SK-N-SH (cell line): ENCODE data around the gene ROBO1. TPM values are rescaled to one million over a fixed set of nuclear protein-coding genes. Genes with fewer than 3 reads are reported as not detected.

Source experiments
- CTCF ChIA-PET: fragments of 300-600, 350-600 bp; formaldehyde crosslinking; extraction: SDS; loops from one replicate; lab custom pipeline; 2021; lab: Yijun Ruan, JAX
- POLR2A ChIA-PET: fragments of 350-600 bp; sonication (Branson Sonifier 250); formaldehyde crosslinking; extraction: SDS; loops from one replicate; lab custom pipeline; 2020; ENCODE audit warnings: antibody characterized with exemption, inconsistent platforms; lab: Yijun Ruan, JAX
- DNase-seq: peaks from one replicate; pipeline ENCODE4 v3.0.0; 2012
- H2AFZ ChIP-seq: fragments of 200-600 bp; sonication (generic); 2 replicates; pipeline ENCODE4 v1.8.1; 2016; ENCODE audit warnings: antibody characterized with exemption, mild to moderate bottlenecking, low read depth
- H3F3A ChIP-seq: fragments of 200-600 bp; sonication (generic); replicated peaks from 2 replicates; pipeline ENCODE3; 2016; ENCODE audit warnings: antibody characterized with exemption, mild to moderate bottlenecking; ENCODE audit not compliant: insufficient read depth
- H3K27ac ChIP-seq, 2 experiments: fragments of 200-500 bp in 1 of 2; fragments of 200-600 bp in 1 of 2; sonication (Bioruptor generic) in 1 of 2; sonication (generic), shearing (Covaris generic) in 1 of 2; 2 replicates each; pipeline versions ENCODE4 v1.5.1 to v1.6.1; 2014 to 2016; ENCODE audit warnings: low read depth in 2 of 2, inconsistent platforms in 1 of 2, low read length in 1 of 2, mild to moderate bottlenecking in 1 of 2, mixed read lengths in 1 of 2
- H3K27me3 ChIP-seq: fragments of 200-600 bp; sonication (generic), shearing (Covaris generic); 2 replicates; pipeline ENCODE4 v1.6.1; 2016; ENCODE audit warnings: mixed run types; ENCODE audit not compliant: insufficient read depth
- H3K36me3 ChIP-seq, 2 experiments: fragments of 200-500 bp in 1 of 2; fragments of 200-600 bp in 1 of 2; sonication (Bioruptor generic) in 1 of 2; sonication (generic) in 1 of 2; replicated peaks in 1 of 2; 2 replicates each; pipeline versions ENCODE3 to v1.5.1; 2014 to 2016; ENCODE audit warnings: low read length in 1 of 2, mild to moderate bottlenecking in 1 of 2; ENCODE audit not compliant: insufficient read depth in 2 of 2, control insufficient read depth in 1 of 2
- H3K4me1 ChIP-seq, 2 experiments: fragments of 200-500 bp in 1 of 2; fragments of 200-600 bp in 1 of 2; sonication (Bioruptor generic) in 1 of 2; sonication (generic), shearing (Covaris generic) in 1 of 2; 2 replicates each; pipeline versions ENCODE4 v1.5.1 to v1.6.1; 2014 to 2016; ENCODE audit warnings: low read depth in 1 of 2, low read length in 1 of 2, mixed run types in 1 of 2; ENCODE audit not compliant: insufficient read depth in 2 of 2, control insufficient read depth in 1 of 2
- H3K4me2 ChIP-seq: fragments of 200-600 bp; sonication (generic), shearing (Covaris generic); 2 replicates; pipeline ENCODE4 v1.6.1; 2017; ENCODE audit warnings: mixed run types
- H3K4me3 ChIP-seq, 2 experiments: fragments of 200-500 bp in 1 of 2; fragments of 200-600 bp in 1 of 2; sonication (Bioruptor generic) in 1 of 2; sonication (generic), shearing (Covaris generic) in 1 of 2; 2 replicates each; pipeline versions ENCODE4 v1.5.1 to v1.8.1; 2014 to 2016; ENCODE audit warnings: low read depth in 2 of 2, inconsistent platforms in 1 of 2, low read length in 1 of 2, mild to moderate bottlenecking in 1 of 2, mixed read lengths in 1 of 2, moderate library complexity in 1 of 2
- H3K79me2 ChIP-seq: fragments of 200-600 bp; sonication (generic); 2 replicates; pipeline ENCODE4 v1.8.1; 2017; ENCODE audit warnings: mild to moderate bottlenecking; ENCODE audit not compliant: insufficient read depth
- H3K9ac ChIP-seq: fragments of 200-600 bp; sonication (generic); 2 replicates; pipeline ENCODE4 v1.6.1; 2017; ENCODE audit warnings: mixed run types
- H3K9me2 ChIP-seq: fragments of 200-600 bp; sonication (generic); 2 replicates; pipeline ENCODE4 v1.6.1; 2017; ENCODE audit warnings: mixed run types
- H3K9me3 ChIP-seq: fragments of 200-600 bp; sonication (generic); 2 replicates; pipeline ENCODE4 v1.6.1; 2017; ENCODE audit warnings: mixed run types, mild to moderate bottlenecking, moderate library complexity
- H4K20me1 ChIP-seq: fragments of 200-600 bp; sonication (generic); 2 replicates; pipeline ENCODE4 v1.6.1; 2017; ENCODE audit warnings: mild to moderate bottlenecking, mixed run types; ENCODE audit not compliant: insufficient read depth
- ELF1 ChIP-seq: IDR thresholded peaks from 2 replicates; pipeline ENCODE4 v1.4.0; 2012
- FOXJ3 ChIP-seq: sonication (generic); formaldehyde crosslinking; IDR thresholded peaks from 2 replicates; pipeline ENCODE4 v1.5.1; 2020; ENCODE audit warnings: mild to moderate bottlenecking, missing genetic modification reagents
- FOXM1 ChIP-seq: IDR thresholded peaks from 2 replicates; pipeline ENCODE4 v1.4.0; 2012; ENCODE audit warnings: low read depth, mild to moderate bottlenecking
- GABPA ChIP-seq: IDR thresholded peaks from 2 replicates; pipeline ENCODE4 v1.4.0; 2012; ENCODE audit warnings: low read depth, mild to moderate bottlenecking
- IRF3 ChIP-seq: fragments of 150-350 bp; IDR thresholded peaks from 2 replicates; pipeline ENCODE4 v1.6.1; 2016; ENCODE audit warnings: mild to moderate bottlenecking, low read depth, low read length
- JUND ChIP-seq: IDR thresholded peaks from 2 replicates; pipeline ENCODE4 v1.4.0; 2012
- MEF2A ChIP-seq: IDR thresholded peaks from 2 replicates; pipeline ENCODE4 v1.4.0; 2012; ENCODE audit warnings: low read depth, borderline replicate concordance
- MXI1 ChIP-seq: IDR thresholded peaks from 2 replicates; pipeline ENCODE4 v1.6.1; 2012; ENCODE audit warnings: mild to moderate bottlenecking, low read depth, low read length, improper control_type of control experiment
- PBX3 ChIP-seq: IDR thresholded peaks from 2 replicates; pipeline ENCODE4; 2012
- RXRA ChIP-seq: IDR thresholded peaks from 2 replicates; pipeline ENCODE4 v1.4.0; 2012; ENCODE audit warnings: low read depth, mild to moderate bottlenecking, borderline replicate concordance
- SIN3A ChIP-seq: IDR thresholded peaks from 2 replicates; pipeline ENCODE4 v1.6.1; 2012; ENCODE audit warnings: low read depth, mild to moderate bottlenecking, low read length, moderate library complexity, borderline replicate concordance
- SMC3 ChIP-seq: IDR thresholded peaks from 2 replicates; pipeline ENCODE4 v1.6.1; 2012; ENCODE audit warnings: low read depth, low read length, improper control_type of control experiment
- TAF1 ChIP-seq: IDR thresholded peaks from 2 replicates; pipeline ENCODE4 v1.6.1; 2012; ENCODE audit warnings: low read depth, mild to moderate bottlenecking, low read length, moderate library complexity, borderline replicate concordance
- TCF12 ChIP-seq: IDR thresholded peaks from 2 replicates; pipeline ENCODE4 v1.4.0; 2012
- USF2 ChIP-seq: fragments of 150-350 bp; IDR thresholded peaks from 2 replicates; pipeline ENCODE4 v1.6.1; 2017; ENCODE audit warnings: antibody characterized with exemption, low read length, low read depth, borderline replicate concordance
- ZBTB33 ChIP-seq: IDR thresholded peaks from 2 replicates; pipeline ENCODE4 v1.4.0; 2012; ENCODE audit warnings: low read depth, borderline replicate concordance
- WGBS: methylation state at CpG from one replicate; pipeline ENCODE4 v1.1.6; 2017; ENCODE audit warnings: low lambda C conversion rate; 5-methylcytosine and 5-hydroxymethylcytosine counted together
- polyA plus RNA-seq, 3 experiments: library from polyadenylated mRNA; depleted of rRNA; stranded (reverse); fragments of >200 nt; gene quantifications; 2 replicates each; pipeline ENCODE4 v1.2.3, GENCODE V29; 2012

ROBO1 gene
- polyA plus RNA-seq, 1 of the 3 experiments (the other 2 are of a cell fraction): 22.7 TPM

- Histone ChIP-seq H3K4me2 (no peak overlapping the region), H3K79me2 (peaks cover 25% of the 10 kb centered on the region), H3K9me2 (no peaks in the 10 kb centered on the region), H3K9me3 (no peaks in the 10 kb centered on the region), H3K27me3 (no peaks in the 10 kb centered on the region), H3K36me3 (no peaks in the 10 kb centered on the region), H4K20me1 (no peaks in the 10 kb centered on the region), H3K9ac (no peak overlapping the region), H3K4me3 (no peak overlapping the region), H3F3A (no peaks in the 10 kb centered on the region), H2AFZ (no peak overlapping the region), H3K4me1 (no peaks in the 10 kb centered on the region; a peak in 2 of 4 replicates), H3K27ac (no peak overlapping the region)
- DNase-seq: no peak
- TF ChIP-seq MXI1: no peak
- TF ChIP-seq USF2: no peak
- TF ChIP-seq JUND: no peak
- no peak for TF ChIP-seq FOXJ3 (CRISPR knock-in tag)
- no peak for TF ChIP-seq SIN3A
- TF ChIP-seq ELF1: no peak
- CTCF ChIA-PET: no interaction called here
- POLR2A ChIA-PET: no interaction called here
- WGBS: 94% methylated on average over 4 of the region's 4 CpGs
Observed at GRCh38 chr3:78926523-78926922, 841.3 kb downstream of the ROBO1 start.

GRCh38 chr3:78924711-78925110 lies 843.1 kb downstream of the ROBO1 start:
- Histone ChIP-seq H3K4me2 (no peak overlapping the region), H2AFZ (no peak overlapping the region), H3F3A (peaks cover 1% of the 10 kb centered on the region), H3K27ac (no peak overlapping the region), H3K9me2 (no peaks in the 10 kb centered on the region), H4K20me1 (no peaks in the 10 kb centered on the region), H3K27me3 (no peaks in the 10 kb centered on the region), H3K4me3 (no peak overlapping the region), H3K36me3 (no peaks in the 10 kb centered on the region), H3K9ac (no peak overlapping the region), H3K79me2 (peaks cover 29% of the 10 kb centered on the region), H3K4me1 (peaks cover 0 to 3% of the 10 kb centered on the region in 2 experiments; a peak in 3 of 4 replicates), H3K9me3 (no peaks in the 10 kb centered on the region)
- WGBS: 92% methylated on average over 1 of the region's 1 CpG
- TF ChIP-seq TCF12 (no peak), ZBTB33 (no peak), ELF1 (no peak), SMC3 (no peak), GABPA (no peak), FOXJ3 (CRISPR knock-in tag) (no peak), MEF2A (no peak), JUND (no peak), FOXM1 (no peak), RXRA (no peak), SIN3A (no peak), IRF3 (no peak), PBX3 (no peak), TAF1 (no peak)
- POLR2A ChIA-PET: no interaction called here
- CTCF ChIA-PET: interaction anchor here (0.9 kb wide), 1 partner anchor 17 kb away, joined by 3 read pairs; no protein-coding TSS in a partner anchor
- DNase-seq: no peak
